GM18505 (cell line): ENCODE measurements around the gene NIPBL.

Experiments
- ATAC-seq: cut with Tn5 transposase; IDR thresholded peaks from one replicate; pipeline ENCODE4 v1.9.1; 2021; ENCODE audit not compliant: unreplicated experiment
- POLR2A ChIP-seq: IDR thresholded peaks from 4 replicates; pipeline ENCODE4 v1.6.1; 2011; ENCODE audit warnings: borderline replicate concordance; ENCODE audit not compliant: insufficient read depth, insufficient read length; ENCODE audit errors: extremely low read depth

The NIPBL gene

GRCh38 chr5:37110135-37110534 lies 233.6 kb downstream of the NIPBL start:
- ATAC-seq: no peak
- no peak for TF ChIP-seq POLR2A

- TF ChIP-seq POLR2A: no peak
- ATAC-seq: peak; percentile 80
Observed at GRCh38 chr5:37111426-37112382, 235.1 kb downstream of the NIPBL start.

DNA sequence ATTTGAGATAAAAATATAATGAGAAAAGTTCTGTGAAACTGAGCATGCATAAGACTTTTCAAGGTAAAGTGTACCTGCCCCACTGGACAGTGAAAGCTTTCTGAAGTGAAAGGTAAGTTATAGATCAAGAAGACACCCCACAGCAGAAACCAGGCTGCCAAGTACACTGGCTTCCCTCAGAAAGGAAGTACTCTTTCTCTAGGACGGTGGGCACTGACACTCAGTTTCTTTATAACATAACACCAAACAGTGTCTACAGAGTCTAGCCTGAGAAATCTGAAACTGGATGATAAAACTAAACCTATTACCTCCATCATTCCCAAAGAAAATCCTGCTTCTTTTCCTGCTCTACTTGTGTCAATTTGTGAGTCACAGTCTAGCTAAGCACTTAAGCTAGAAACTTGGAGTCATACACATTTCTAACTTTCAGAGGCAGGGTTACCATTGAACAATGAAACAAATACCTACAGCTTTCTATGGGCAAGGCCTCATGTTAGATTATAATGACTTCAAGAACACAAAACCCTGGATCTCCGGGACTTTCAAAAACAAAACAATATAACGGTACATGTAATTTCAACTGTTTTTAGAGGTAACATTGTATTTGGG lies 235.9 kb downstream of the NIPBL start:
- TF ChIP-seq POLR2A: no peak
- no peak for ATAC-seq
